Activated T-helper 1 cell treated with anti-CD3 and anti-CD28 coated beads, Interleukin-12 subunit alpha, Interleukin-12 subunit beta, Interleukin-2, Interleukin-4 antibody, amounts not matched to agents 30 ng/mL and 10 ng/mL and 1 ng/mL, durations not matched to agents 14 hours and 24 hours and 36 hours (primary cell): ENCODE measurements around the gene TRPM2. TPM values are rescaled to one million over a fixed set of nuclear protein-coding genes. Genes with fewer than 3 reads are reported as not detected.

Experiments used
- DNase-seq: peaks from one replicate; pipeline ENCODE4 v3.0.0; 2021; ENCODE audit warnings: low spot score
- H3K27ac Mint-ChIP-seq: one replicate; pipeline ENCODE4 v1.8.0; 2021; ENCODE audit warnings: mild to moderate bottlenecking, mixed read lengths
- H3K27me3 Mint-ChIP-seq: one replicate; pipeline ENCODE4 v1.8.0; 2022; ENCODE audit warnings: mild to moderate bottlenecking, moderate library complexity, mixed read lengths; ENCODE audit not compliant: insufficient read depth
- H3K36me3 Mint-ChIP-seq: one replicate; pipeline ENCODE4 v1.8.0; 2021; ENCODE audit warnings: low read depth, mixed read lengths
- H3K4me1 Mint-ChIP-seq: one replicate; pipeline ENCODE4 v1.8.0; 2021; ENCODE audit warnings: low read depth, mixed read lengths
- H3K4me3 Mint-ChIP-seq: one replicate; pipeline ENCODE4 v1.8.0; 2021; ENCODE audit warnings: mild to moderate bottlenecking, moderate library complexity, mixed read lengths
- H3K9me3 Mint-ChIP-seq: one replicate; pipeline ENCODE4 v1.8.0; 2021; ENCODE audit warnings: mixed read lengths
- intact Hi-C: fragments of 100-400 bp; cut with micrococcal nuclease; formaldehyde crosslinking; loops from one replicate; pipeline ENCODE4 v1.15.1; 2024
- total RNA-seq: library from RNA; stranded (reverse); gene quantifications from 2 replicates; pipeline ENCODE4 v1.2.3, GENCODE V29; 2022

TRPM2 gene
- total RNA-seq, 1 donor from 2014 or later, result 15.2 TPM

DNA sequence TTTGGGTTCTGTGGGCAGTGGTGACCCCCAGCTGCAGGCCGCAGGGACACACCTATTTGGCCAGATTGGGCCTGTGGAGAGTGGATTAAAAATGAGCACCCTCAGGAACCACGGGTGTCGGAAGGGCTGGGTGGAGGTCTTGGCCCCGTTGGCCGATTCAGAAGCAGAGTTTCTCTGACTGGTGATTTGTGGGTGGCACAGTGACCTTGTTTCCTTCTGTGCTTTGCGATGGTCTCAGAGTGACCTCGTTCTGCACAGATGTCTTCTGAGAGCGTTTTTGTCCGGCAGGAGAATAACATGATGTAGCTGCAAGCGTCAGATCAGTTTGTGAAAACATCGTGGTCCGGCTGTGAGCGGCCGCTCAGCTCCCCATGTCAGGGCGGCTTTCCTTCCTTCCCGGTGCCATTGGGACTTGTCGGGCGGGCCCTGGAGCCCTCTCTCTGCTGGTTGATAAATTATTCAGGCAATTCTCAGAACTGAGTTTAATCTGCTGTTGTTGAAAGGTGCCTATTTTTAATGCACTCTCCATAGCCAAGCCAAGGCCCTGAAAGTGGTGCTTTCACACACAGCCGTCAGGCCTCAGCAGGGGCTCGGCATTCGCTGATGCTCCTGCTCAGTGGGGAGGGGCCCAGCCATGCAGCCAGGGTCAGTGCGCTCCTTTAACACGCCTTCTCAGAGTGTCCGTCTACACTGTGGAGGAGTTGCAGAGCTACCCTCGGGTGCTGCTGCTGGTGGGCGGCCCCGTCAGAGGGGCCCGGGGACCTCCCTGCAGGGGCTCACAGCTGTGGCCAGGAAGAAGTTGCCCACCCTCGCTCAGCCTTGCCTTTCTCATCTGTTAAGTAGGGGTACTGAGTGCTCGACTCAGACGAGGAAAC, 26.8 kb downstream of the TRPM2 start:
- H3K27me3 Mint-ChIP-seq, result peaks cover 2% of the 10 kb centered on the region
- H3K4me3 Mint-ChIP-seq, result no peak overlapping the region
- intact Hi-C loops, result no loop called here
- peaks cover 23% of the 10 kb centered on the region for H3K9me3 Mint-ChIP-seq
- peaks cover 12% of the 10 kb centered on the region for H3K4me1 Mint-ChIP-seq
- DNase-seq, result no peak
- H3K27ac Mint-ChIP-seq, result no peak overlapping the region
- peaks cover 46% of the 10 kb centered on the region for H3K36me3 Mint-ChIP-seq

DNA sequence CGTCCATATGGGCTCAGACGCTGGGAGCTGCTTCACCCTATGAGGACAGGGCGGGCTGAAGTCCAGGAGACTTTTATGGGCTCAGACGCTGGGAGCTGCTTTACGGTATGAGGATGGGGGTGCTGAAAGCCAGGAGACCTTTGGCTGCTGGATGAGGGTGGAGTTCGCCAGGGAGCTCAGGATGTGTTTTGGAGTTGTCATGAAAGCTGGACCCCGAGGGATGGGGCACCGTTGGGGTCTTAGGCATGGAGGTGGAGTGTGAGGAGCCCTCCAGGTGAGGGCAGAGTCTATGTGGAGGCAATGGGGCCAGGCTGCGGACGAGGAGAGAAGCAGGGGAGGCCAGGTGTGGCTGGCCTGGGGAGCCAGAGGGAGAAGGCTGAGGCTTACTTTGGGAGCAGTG, 27.5 kb downstream of the TRPM2 start:
- Mint-ChIP-seq H3K27me3 (no peaks in the 10 kb centered on the region), H3K9me3 (peaks cover 30% of the 10 kb centered on the region), H3K36me3 (peaks cover 44% of the 10 kb centered on the region), H3K4me3 (no peak overlapping the region), H3K4me1 (peaks cover 6% of the 10 kb centered on the region), H3K27ac (no peak overlapping the region)
- intact Hi-C loops, result no loop called here
- no peak for DNase-seq

DNA sequence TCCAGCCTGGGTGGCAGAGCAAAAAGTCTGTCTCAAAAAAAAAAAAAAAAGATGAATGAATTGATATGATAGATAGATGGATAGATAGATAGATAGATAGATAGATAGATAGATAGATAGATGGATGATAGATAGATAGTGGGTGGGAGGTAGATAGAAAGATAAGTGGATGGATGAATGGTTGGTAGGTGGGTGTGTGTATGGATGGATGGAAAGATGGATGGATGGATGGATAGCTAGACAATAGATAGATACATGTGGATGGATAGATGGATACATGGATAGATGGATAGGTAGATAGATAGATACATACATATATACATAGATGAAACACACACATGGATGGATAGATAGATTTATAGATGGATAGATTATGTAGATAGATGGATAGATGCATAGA, 28.5 kb downstream of the TRPM2 start:
- H3K27me3 Mint-ChIP-seq, result no peaks in the 10 kb centered on the region
- no peak overlapping the region for H3K27ac Mint-ChIP-seq
- no peak for DNase-seq
- peaks cover 35% of the 10 kb centered on the region for H3K9me3 Mint-ChIP-seq
- H3K4me1 Mint-ChIP-seq, result no peaks in the 10 kb centered on the region
- peaks cover 40% of the 10 kb centered on the region for H3K36me3 Mint-ChIP-seq
- no peak overlapping the region for H3K4me3 Mint-ChIP-seq
- intact Hi-C loops, result no loop called here

DNA sequence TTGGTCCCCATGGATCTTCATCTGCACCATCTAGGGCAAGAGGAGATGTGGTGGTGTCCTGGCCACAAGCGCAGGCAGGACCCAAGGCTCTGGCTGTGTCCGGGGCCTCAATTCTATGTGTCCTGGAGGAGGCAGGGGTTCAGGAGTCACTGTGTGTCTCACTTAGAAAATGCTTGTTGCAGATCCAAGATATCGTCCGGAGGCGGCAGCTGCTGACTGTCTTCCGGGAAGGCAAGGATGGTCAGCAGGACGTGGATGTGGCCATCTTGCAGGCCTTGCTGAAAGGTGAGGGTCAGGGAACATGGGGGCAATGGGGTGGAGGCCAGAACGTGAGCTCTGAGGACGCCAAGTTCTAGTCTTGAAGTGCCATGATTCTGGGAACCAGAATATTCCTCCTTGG, 29.1 kb downstream of the TRPM2 start:
- Mint-ChIP-seq H3K27me3 (no peaks in the 10 kb centered on the region), H3K27ac (no peak overlapping the region), H3K4me1 (no peaks in the 10 kb centered on the region), H3K4me3 (no peak overlapping the region), H3K9me3 (peaks cover 35% of the 10 kb centered on the region), H3K36me3 (peaks cover 40% of the 10 kb centered on the region)
- intact Hi-C loops, result no loop called here
- DNase-seq, result no peak

DNA sequence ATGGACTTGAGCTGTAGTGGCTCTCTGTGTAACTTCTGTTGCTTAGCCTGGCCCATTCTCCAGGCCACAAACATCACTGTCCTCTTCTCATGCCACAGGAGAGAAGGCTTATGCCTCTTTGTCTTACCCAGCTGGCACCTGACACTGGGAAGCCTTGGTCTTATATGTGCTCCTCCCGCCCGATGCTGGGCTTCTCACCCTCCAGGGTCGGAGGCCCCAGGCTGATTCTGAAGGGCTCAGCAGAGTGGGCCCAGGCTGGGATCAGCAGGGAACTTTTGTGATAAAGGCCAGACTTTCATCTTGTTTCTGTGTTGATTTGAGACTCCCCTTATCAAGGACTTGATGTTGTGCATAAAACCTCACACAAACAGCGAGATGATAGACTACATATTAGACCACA, 29.8 kb downstream of the TRPM2 start:
- Mint-ChIP-seq H3K27me3 (no peaks in the 10 kb centered on the region), H3K36me3 (peaks cover 40% of the 10 kb centered on the region), H3K27ac (no peak overlapping the region), H3K9me3 (peaks cover 35% of the 10 kb centered on the region), H3K4me1 (no peaks in the 10 kb centered on the region), H3K4me3 (no peak overlapping the region)
- intact Hi-C loops, result no loop called here
- no peak for DNase-seq

DNA sequence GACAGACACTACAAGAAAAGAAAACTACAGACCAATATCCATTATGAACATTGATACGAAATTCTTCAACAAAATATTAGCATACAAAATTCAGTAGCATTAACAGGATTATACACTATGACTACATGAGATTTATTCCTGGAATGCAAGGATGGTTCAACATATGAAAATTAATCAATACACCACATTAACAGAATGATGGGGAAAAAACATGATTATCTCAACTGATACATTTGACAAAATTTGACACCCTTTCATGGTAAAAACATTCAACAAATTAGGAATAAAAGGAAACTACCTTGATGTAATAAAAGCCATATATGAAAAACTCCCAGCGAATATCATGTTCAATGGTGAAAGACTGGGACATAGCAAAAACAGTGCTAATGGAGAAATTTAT, 31.5 kb downstream of the TRPM2 start:
- Mint-ChIP-seq H3K27ac (no peak overlapping the region), H3K9me3 (peaks cover 35% of the 10 kb centered on the region), H3K36me3 (peaks cover 42% of the 10 kb centered on the region), H3K4me3 (no peak overlapping the region), H3K27me3 (no peaks in the 10 kb centered on the region), H3K4me1 (no peaks in the 10 kb centered on the region)
- intact Hi-C loops, result no loop called here
- DNase-seq, result no peak

DNA sequence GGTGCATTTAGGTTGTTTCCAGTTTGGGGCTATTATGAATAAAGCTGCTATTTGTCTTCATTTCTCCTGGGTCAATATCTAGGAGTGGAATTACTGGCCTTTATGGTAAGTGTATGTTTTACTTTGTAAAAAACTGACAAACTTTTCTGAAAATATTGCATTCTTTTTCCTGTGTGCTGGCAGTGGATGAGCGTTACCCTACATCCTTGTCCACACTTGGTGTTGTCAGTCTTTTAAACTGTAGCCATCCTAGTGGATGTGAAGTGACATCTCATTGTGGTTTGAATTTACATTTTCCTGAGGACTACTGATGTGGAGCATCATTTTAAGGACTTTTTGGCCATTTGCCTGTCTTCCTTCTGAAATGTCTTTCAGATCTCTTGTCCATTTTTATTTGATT, 35.9 kb downstream of the TRPM2 start:
- intact Hi-C loops, result no loop called here
- H3K4me3 Mint-ChIP-seq, result no peak overlapping the region
- H3K36me3 Mint-ChIP-seq, result peaks cover 18% of the 10 kb centered on the region
- peaks cover 5% of the 10 kb centered on the region for H3K27me3 Mint-ChIP-seq
- H3K9me3 Mint-ChIP-seq, result peaks cover 21% of the 10 kb centered on the region
- no peaks in the 10 kb centered on the region for H3K4me1 Mint-ChIP-seq
- H3K27ac Mint-ChIP-seq, result no peak overlapping the region
- DNase-seq, result no peak

DNA sequence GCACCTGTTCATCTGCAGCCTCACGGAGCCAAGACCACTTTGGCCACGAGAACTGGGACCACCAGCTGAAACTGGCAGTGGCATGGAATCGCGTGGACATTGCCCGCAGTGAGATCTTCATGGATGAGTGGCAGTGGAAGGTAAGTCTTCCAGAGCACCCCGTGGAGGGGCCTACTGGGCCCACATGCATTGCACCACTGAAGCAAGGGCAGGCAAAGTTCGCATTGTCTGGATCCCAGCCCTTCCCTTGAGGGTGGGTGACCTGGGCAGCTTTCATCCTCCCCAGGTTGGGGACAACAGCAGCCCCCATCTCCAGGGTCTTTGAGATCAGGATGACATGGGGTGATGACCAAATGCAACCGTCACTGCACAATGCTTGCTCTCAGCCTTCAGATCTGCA, 37.5 kb downstream of the TRPM2 start:
- peaks cover 6% of the 10 kb centered on the region for H3K36me3 Mint-ChIP-seq
- H3K9me3 Mint-ChIP-seq, result peaks cover 6% of the 10 kb centered on the region
- H3K27ac Mint-ChIP-seq, result no peak overlapping the region
- H3K4me3 Mint-ChIP-seq, result no peak overlapping the region
- intact Hi-C loops, result no loop called here
- H3K27me3 Mint-ChIP-seq, result peaks cover 5% of the 10 kb centered on the region
- peaks cover 7% of the 10 kb centered on the region for H3K4me1 Mint-ChIP-seq
- DNase-seq, result no peak

DNA sequence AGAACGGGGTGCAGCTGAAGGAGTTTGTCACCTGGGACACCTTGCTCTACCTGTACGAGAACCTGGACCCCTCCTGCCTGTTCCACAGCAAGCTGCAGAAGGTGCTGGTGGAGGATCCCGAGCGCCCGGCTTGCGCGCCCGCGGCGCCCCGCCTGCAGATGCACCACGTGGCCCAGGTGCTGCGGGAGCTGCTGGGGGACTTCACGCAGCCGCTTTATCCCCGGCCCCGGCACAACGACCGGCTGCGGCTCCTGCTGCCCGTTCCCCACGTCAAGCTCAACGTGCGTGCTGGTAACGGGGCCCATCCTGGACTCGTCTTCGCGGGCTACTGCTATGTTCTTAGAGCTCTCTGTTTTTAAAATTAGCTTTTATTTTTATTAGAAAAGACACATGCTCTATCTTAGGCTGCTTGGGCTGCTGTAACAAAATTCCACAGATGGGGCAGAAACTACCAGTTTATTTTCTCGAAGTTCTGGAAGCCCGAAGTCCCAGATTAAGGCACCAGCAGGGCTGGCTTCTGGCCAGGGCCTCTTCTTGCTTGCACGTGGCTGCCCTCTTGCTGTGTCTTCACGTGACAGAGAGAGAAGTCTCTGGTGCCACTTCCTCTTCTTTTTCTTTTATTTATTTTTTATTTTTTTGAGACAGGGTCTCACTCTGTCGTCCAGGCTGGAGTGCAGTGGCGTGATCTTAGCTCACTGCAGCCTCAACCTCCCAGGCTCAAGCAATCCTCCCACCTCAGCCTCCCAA, 38.1 kb downstream of the TRPM2 start:
- Mint-ChIP-seq H3K9me3 (peaks cover 2% of the 10 kb centered on the region), H3K36me3 (peaks cover 6% of the 10 kb centered on the region), H3K4me1 (peaks cover 7% of the 10 kb centered on the region), H3K4me3 (no peak overlapping the region), H3K27me3 (peaks cover 5% of the 10 kb centered on the region), H3K27ac (no peak overlapping the region)
- no peak for DNase-seq
- intact Hi-C loops, result no loop called here

DNA sequence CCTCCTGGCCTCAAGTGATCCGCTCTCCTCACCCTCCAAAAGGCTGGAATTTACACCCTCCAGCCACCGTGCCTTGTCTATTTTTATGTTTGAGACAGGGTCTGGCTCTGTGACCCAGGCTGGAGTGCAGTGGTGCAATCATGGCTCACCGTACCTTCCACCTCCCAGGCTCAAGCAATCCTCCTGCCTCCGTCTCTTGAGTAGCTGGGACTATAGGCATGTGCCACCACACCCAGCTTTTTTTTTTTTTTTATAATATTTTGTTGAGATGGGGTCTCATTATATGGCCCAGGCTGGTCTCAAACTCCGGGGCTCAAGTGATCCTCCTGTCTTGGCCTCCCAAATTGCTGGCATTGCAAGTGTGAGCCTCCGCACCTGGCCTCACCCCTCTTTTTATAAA, 38.8 kb downstream of the TRPM2 start:
- no peaks in the 10 kb centered on the region for H3K9me3 Mint-ChIP-seq
- DNase-seq, result no peak
- intact Hi-C loops, result no loop called here
- peaks cover 7% of the 10 kb centered on the region for H3K4me1 Mint-ChIP-seq
- H3K4me3 Mint-ChIP-seq, result no peak overlapping the region
- H3K27me3 Mint-ChIP-seq, result peaks cover 5% of the 10 kb centered on the region
- peaks cover 6% of the 10 kb centered on the region for H3K36me3 Mint-ChIP-seq
- H3K27ac Mint-ChIP-seq, result no peak overlapping the region

DNA sequence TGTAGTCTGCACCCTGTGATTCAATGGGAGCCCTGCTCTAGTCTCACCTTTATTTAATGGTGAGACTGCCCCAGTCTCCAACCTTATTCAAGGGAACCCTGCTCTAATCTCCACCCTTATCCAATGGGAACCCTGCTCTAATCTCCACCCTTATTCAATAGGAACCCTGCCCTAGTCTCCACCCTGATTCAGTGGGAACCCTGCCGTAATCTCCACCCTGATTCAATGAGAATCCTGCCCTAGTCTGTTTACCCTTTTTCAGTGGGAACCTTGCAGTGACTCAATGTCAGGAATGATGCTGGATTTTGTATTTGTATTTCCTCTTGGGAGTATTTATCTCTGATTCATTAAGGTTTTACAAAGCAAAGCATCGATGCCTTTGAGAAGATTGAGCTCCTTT, 39.5 kb downstream of the TRPM2 start:
- H3K27ac Mint-ChIP-seq, result no peak overlapping the region

DNA sequence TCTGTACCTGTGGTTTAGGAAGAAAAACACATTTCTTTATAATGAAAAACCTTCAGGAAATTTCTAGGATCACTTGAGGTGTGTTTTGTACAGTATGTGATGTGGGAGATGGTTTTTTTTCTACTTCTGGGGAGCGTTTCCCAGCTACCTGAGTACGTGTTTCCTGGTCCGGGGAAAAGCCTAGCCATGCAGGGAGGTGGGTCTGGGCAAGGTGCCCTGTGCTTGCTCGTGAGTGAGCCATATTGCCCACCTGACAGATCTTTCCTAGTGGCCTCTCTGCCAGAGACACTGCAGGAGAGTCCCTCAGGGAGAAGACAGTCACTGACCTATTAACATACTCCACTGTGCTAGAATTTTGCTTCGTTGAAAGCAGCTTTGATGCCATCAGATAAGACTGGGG, 41.3 kb downstream of the TRPM2 start:
- Mint-ChIP-seq H3K27ac (no peak overlapping the region), H3K27me3 (peaks cover 5% of the 10 kb centered on the region), H3K4me1 (peaks cover 7% of the 10 kb centered on the region), H3K9me3 (no peaks in the 10 kb centered on the region), H3K36me3 (peaks cover 8% of the 10 kb centered on the region), H3K4me3 (no peak overlapping the region)
- no peak for DNase-seq
- intact Hi-C loops, result no loop called here

More for the DNA sequence above, 39.5 kb downstream of the TRPM2 start:
- H3K4me1 Mint-ChIP-seq, result peaks cover 7% of the 10 kb centered on the region
- no peak overlapping the region for H3K4me3 Mint-ChIP-seq
- H3K9me3 Mint-ChIP-seq, result no peaks in the 10 kb centered on the region
- DNase-seq, result no peak
- H3K27me3 Mint-ChIP-seq, result peaks cover 5% of the 10 kb centered on the region
- intact Hi-C loops, result no loop called here
- peaks cover 6% of the 10 kb centered on the region for H3K36me3 Mint-ChIP-seq

DNA sequence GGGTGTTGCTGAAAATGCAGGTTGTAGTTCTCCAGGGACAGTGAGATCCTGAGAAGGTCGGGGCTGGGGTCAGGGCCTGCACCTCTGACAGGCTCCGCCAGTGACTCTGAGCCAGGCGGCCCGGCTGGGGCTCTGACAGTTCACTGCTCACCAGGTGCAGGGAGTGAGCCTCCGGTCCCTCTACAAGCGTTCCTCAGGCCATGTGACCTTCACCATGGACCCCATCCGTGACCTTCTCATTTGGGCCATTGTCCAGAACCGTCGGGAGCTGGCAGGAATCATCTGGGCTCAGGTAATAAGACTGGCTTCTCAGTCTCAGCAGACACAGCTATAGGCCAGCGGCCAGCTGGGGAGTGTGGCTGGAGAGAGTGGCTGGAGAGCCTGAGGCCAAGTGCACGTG, 41.8 kb downstream of the TRPM2 start:
- Mint-ChIP-seq H3K4me1 (peaks cover 7% of the 10 kb centered on the region), H3K4me3 (no peak overlapping the region), H3K9me3 (no peaks in the 10 kb centered on the region), H3K27ac (no peak overlapping the region), H3K27me3 (peaks cover 5% of the 10 kb centered on the region), H3K36me3 (peaks cover 8% of the 10 kb centered on the region)
- no peak for DNase-seq
- intact Hi-C loops, result no loop called here
